GM12878 (cell line): Measurements from ENCODE around the gene SLC38A8. TPM values are rescaled to one million over a fixed set of nuclear protein-coding genes. Genes with fewer than 3 reads are reported as not detected.

Source experiments
- ATAC-seq: fragments of 200-7000 bp; cut with Tn5 transposase; 3 replicates; pipeline ENCODE4 v1.9.1; 2020; ENCODE audit warnings: mild to moderate bottlenecking, moderate library complexity
- BruUV-seq: library from RNA; stranded (reverse); fragments of 400-500 nt; replicated peaks from 2 replicates; lab custom pipeline; 2021; lab: Mats Ljungman, UMichigan
- CTCF ChIA-PET: fragments of 300-600 bp; sonication (Branson Sonifier 250); formaldehyde crosslinking; extraction: SDS; loops from one replicate; lab custom pipeline; 2021; ENCODE audit warnings: inconsistent platforms; lab: Yijun Ruan, JAX
- POLR2A ChIA-PET: fragments of 350-600 bp; formaldehyde crosslinking; extraction: SDS; loops from one replicate; lab custom pipeline; 2021; ENCODE audit warnings: inconsistent platforms; lab: Charles Lee
- RAD21 ChIA-PET: fragments of 300-600 bp; sonication (Branson Sonifier 250); formaldehyde crosslinking; loops from one replicate; lab custom pipeline; 2023; ENCODE audit warnings: antibody characterized with exemption; ENCODE audit not compliant: unreplicated experiment; lab: Charles Lee
- SMC1A ChIA-PET: fragments of 300-600 bp; sonication (Branson Sonifier 250); formaldehyde crosslinking; loops from one replicate; lab custom pipeline; 2023; ENCODE audit not compliant: unreplicated experiment, uncharacterized antibody; lab: Charles Lee
- DNase-seq: peaks from one replicate; pipeline ENCODE4 v3.0.0-alpha.2; 2011; ENCODE audit warnings: low read depth, low spot score
- FAIRE-seq: peaks from 3 replicates; lab custom pipeline; 2011; peaks lifted over from hg19 to GRCh38; lab: Jason Lieb, UNC
- H2AFZ ChIP-seq: 2 replicates; pipeline ENCODE4 v1.6.0; 2011; ENCODE audit warnings: low read depth, low read length, control low read depth; ENCODE audit not compliant: control insufficient read depth
- H3K27ac ChIP-seq: 2 replicates; pipeline ENCODE4 v1.5.1; 2011; ENCODE audit warnings: control low read depth; ENCODE audit not compliant: control insufficient read depth, insufficient read depth
- H3K27me3 ChIP-seq, 2 experiments: replicated peaks in 1 of 2; 2 replicates each; pipeline versions ENCODE4 v1.6.0 to v1.6.1; 2011; ENCODE audit warnings: low read length in 1 of 2; ENCODE audit not compliant: control insufficient read depth in 2 of 2, insufficient read depth in 2 of 2
- H3K36me3 ChIP-seq, 2 experiments: 2 replicates each; pipeline ENCODE4 v1.5.1; 2011; ENCODE audit warnings: low read length in 1 of 2; ENCODE audit not compliant: control insufficient read depth in 2 of 2, insufficient read depth in 2 of 2
- H3K4me1 ChIP-seq: 2 replicates; pipeline ENCODE4 v1.6.1; 2011; ENCODE audit warnings: mild to moderate bottlenecking, low read length, moderate library complexity, mixed read lengths; ENCODE audit not compliant: control insufficient read depth, insufficient read depth
- H3K4me2 ChIP-seq: 2 replicates; pipeline ENCODE4 v1.6.0; 2011; ENCODE audit warnings: control low read depth; ENCODE audit not compliant: control insufficient read depth, insufficient read depth
- H3K4me3 ChIP-seq: fragments of 200-600 bp; sonication (generic); 2 replicates; pipeline ENCODE4 v1.5.1; 2016
- H3K79me2 ChIP-seq: 2 replicates; pipeline ENCODE4 v1.6.0; 2011; ENCODE audit warnings: low read length; ENCODE audit not compliant: control insufficient read depth, insufficient read depth
- H3K9ac ChIP-seq: 2 replicates; pipeline ENCODE4 v1.8.0; 2011; ENCODE audit warnings: low read length, control low read depth, mixed read lengths; ENCODE audit not compliant: control insufficient read depth, insufficient read depth
- H3K9me3 ChIP-seq: replicated peaks from 3 replicates; pipeline ENCODE4 v1.5.1; 2011; ENCODE audit warnings: mild to moderate bottlenecking, low read length; ENCODE audit not compliant: control insufficient read depth, insufficient read depth
- H4K20me1 ChIP-seq: 2 replicates; pipeline ENCODE4 v1.6.0; 2011; ENCODE audit not compliant: control insufficient read depth, insufficient read depth
- BACH1 ChIP-seq: fragments of 450-650 bp; IDR thresholded peaks from 2 replicates; pipeline ENCODE4 v1.6.1; 2017; ENCODE audit warnings: mild to moderate bottlenecking, borderline replicate concordance
- BRCA1 ChIP-seq: IDR thresholded peaks from 2 replicates; pipeline ENCODE4 v1.6.1; 2011; ENCODE audit warnings: low read depth, low read length, improper control_type of control experiment
- CBX5 ChIP-seq: sonication (generic); IDR thresholded peaks from 2 replicates; pipeline ENCODE4 v1.6.1; 2016; ENCODE audit warnings: low read depth, moderate library complexity, mild to moderate bottlenecking, inconsistent platforms
- CREB1 ChIP-seq: IDR thresholded peaks from 2 replicates; pipeline ENCODE4 v1.6.1; 2012; ENCODE audit warnings: low read depth, mild to moderate bottlenecking, inconsistent platforms
- EED ChIP-seq: sonication (generic); IDR thresholded peaks from 2 replicates; pipeline ENCODE4 v1.6.1; 2016; ENCODE audit warnings: antibody characterized with exemption, low read depth
- GATAD2B ChIP-seq: fragments of 450-650 bp; conservative IDR thresholded peaks from 2 replicates; pipeline ENCODE4 v1.6.1; 2017; ENCODE audit warnings: low read depth, mild to moderate bottlenecking, moderate library complexity
- IKZF1 ChIP-seq: fragments of 450-650 bp; conservative IDR thresholded peaks from 2 replicates; pipeline ENCODE4 v1.6.1; 2017; ENCODE audit warnings: antibody characterized with exemption, mild to moderate bottlenecking
- MEF2A ChIP-seq: IDR thresholded peaks from 2 replicates; pipeline ENCODE4 v1.6.1; 2011; ENCODE audit warnings: low read depth, mild to moderate bottlenecking, low read length, moderate library complexity; ENCODE audit not compliant: insufficient read depth
- MTA2 ChIP-seq: fragments of 450-650 bp; IDR thresholded peaks from 2 replicates; pipeline ENCODE4 v1.6.1; 2016; ENCODE audit warnings: low read depth, mild to moderate bottlenecking, moderate library complexity
- NRF1 ChIP-seq: conservative IDR thresholded peaks from 2 replicates; pipeline ENCODE4 v1.6.1; 2011; ENCODE audit warnings: mild to moderate bottlenecking, low read depth, low read length, improper control_type of control experiment
- PAX8 ChIP-seq: fragments of 450-650 bp; IDR thresholded peaks from 2 replicates; pipeline ENCODE4 v1.6.1; 2017; ENCODE audit warnings: mild to moderate bottlenecking, moderate library complexity
- POU2F2 ChIP-seq: IDR thresholded peaks from 3 replicates; pipeline ENCODE4 v1.6.1; 2011; ENCODE audit warnings: low read depth, mild to moderate bottlenecking, low read length, borderline replicate concordance
- SPI1 ChIP-seq: IDR thresholded peaks from 2 replicates; pipeline ENCODE4 v1.6.1; 2011; ENCODE audit warnings: low read depth, mild to moderate bottlenecking, low read length, moderate library complexity, borderline replicate concordance; ENCODE audit not compliant: insufficient read depth
- YY1 ChIP-seq: IDR thresholded peaks from 2 replicates; pipeline ENCODE4 v1.6.1; 2011; ENCODE audit warnings: low read depth, mild to moderate bottlenecking, low read length
- WGBS: methylation state at CpG from one replicate; pipeline ENCODE4 v1.1.6; 2016; ENCODE audit warnings: low lambda C conversion rate; ENCODE audit not compliant: insufficient replicate concordance, insufficient coverage; ENCODE audit errors: missing lambda C conversion rate; 5-methylcytosine and 5-hydroxymethylcytosine counted together
- in situ Hi-C: fragments of 300-500 bp; cut with MboI; formaldehyde crosslinking; loops from 9 replicates; pipeline ENCODE4 v1.14.3; 2018; ENCODE audit warnings: mixed read lengths
- intact Hi-C: fragments of 100-400 bp; cut with micrococcal nuclease; formaldehyde crosslinking; loops from one replicate; pipeline ENCODE4 v1.14.2; 2022; ENCODE audit not compliant: unreplicated experiment
- polyA plus RNA-seq, 11 experiments: library from polyadenylated mRNA; depleted of rRNA in 4 of 11; unstranded in 6 of 11; stranded (reverse) in 5 of 11; fragments of >200 nt; fragmentation: Nextera tagmentation in 4 of 11; fragmentation: Illumina TruSeq in 1 of 11; extraction: Ambion mirVana in 4 of 11; extraction: Trizol in 1 of 11; gene quantifications; 1 replicate in 1 of 11; 2 replicates in 10 of 11; pipeline versions ENCODE4 v1.2.1 to v1.2.3, GENCODE V29; 2011 to 2016; ENCODE audit warnings: inconsistent platforms in 2 of 11, missing spikeins in 2 of 11, low read depth in 1 of 11
- total RNA-seq, 4 experiments: library from RNA; depleted of rRNA in 3 of 4; stranded (reverse); fragments of >200 nt in 3 of 4; fragmentation: Illumina TruSeq in 1 of 4; extraction: Trizol in 1 of 4; gene quantifications; 2 replicates each; pipeline versions ENCODE4 v1.2.1 to v1.2.3, GENCODE V29; 2013 to 2021

Gene SLC38A8
- total and polyA plus RNA-seq, 10 of the 15 experiments (the other 5 are each of a cell fraction or from before 2014, with no cell fraction given), result not detected

DNA sequence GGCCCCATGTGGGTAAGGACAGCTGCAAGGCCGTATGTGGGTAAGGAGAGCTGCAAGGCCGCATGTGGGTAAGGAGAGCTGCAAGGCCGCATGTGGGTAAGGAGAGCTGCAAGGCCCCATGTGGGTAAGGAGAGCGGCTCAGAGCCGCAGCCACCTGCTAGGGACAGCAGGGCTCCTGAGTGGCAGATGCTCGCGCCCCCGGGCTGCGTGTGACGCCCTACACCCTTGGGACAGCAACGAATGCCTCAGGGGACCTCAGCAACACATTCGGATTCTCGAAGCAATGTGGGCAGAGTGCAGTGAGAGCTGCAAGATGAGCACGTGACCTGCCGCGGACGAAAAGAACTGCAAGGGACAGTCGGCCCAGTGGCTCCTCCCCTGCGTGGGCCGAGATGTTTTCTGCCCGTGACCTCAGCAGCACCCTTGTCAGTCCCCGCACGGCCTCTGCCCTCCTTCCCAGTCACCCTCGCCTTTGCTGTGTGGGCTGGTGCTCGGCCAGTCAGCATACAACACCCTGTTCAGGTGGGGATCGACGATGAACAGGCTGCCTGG lies 9.6 kb upstream of the SLC38A8 start:
- in situ Hi-C loops, result no loop called here
- FAIRE-seq (no peak), ATAC-seq (no peak), DNase-seq (no peak)
- H3K79me2 ChIP-seq, result no peaks in the 10 kb centered on the region
- H3K4me3 ChIP-seq, result no peak overlapping the region
- no peak overlapping the region for H3K9ac ChIP-seq
- SMC1A ChIA-PET, result no interaction called here
- no peak overlapping the region for H3K4me2 ChIP-seq
- H3K4me1 ChIP-seq, result no peaks in the 10 kb centered on the region
- H4K20me1 ChIP-seq, result no peaks in the 10 kb centered on the region
- H3K27me3 ChIP-seq, result no peaks in the 10 kb centered on the region
- H3K27ac ChIP-seq, result no peak overlapping the region
- no peak overlapping the region for H2AFZ ChIP-seq
- intact Hi-C loops, result no loop called here
- CTCF ChIA-PET, result no interaction called here
- no TSS peak for BruUV-seq
- WGBS, result 98% methylated on average over 27 of the region's 27 CpGs
- no peaks in the 10 kb centered on the region for H3K9me3 ChIP-seq
- no peak for TF ChIP-seq IKZF1
- no peak for TF ChIP-seq MTA2
- TF ChIP-seq GATAD2B, result no peak
- TF ChIP-seq BACH1, result no peak
- TF ChIP-seq CREB1, result no peak
- no peak for TF ChIP-seq SPI1
- TF ChIP-seq MEF2A, result no peak
- TF ChIP-seq POU2F2, result no peak
- TF ChIP-seq PAX8, result no peak
- TF ChIP-seq YY1, result no peak
- no peak for TF ChIP-seq BRCA1
- no peak for TF ChIP-seq NRF1
- TF ChIP-seq EED, result no peak
- TF ChIP-seq CBX5, result no peak
- H3K36me3 ChIP-seq, result peaks cover 10 to 16% of the 10 kb centered on the region in 2 experiments
- RAD21 ChIA-PET, result no interaction called here
- POLR2A ChIA-PET, result no interaction called here
